LHCN-M2 (cell line): Measurements from ENCODE around the gene CYP17A1. TPM values are rescaled to one million over a fixed set of nuclear protein-coding genes. Genes with fewer than 3 reads are reported as not detected.
A peak's percentile ranks its signal among the peaks of the same experiment; 100 is the strongest.
"Not testable (repeated sequence)": the region's sequence is repeated elsewhere in the genome, so short reads cannot be mapped to it uniquely, and the experiment has no call there.

Experiments used
- DNase-seq: peaks from one replicate; pipeline ENCODE4 v3.0.0-alpha.2; 2012; ENCODE audit warnings: low read depth
- total RNA-seq: library from RNA; depleted of rRNA; stranded (reverse); fragments of >200 nt; gene quantifications from 2 replicates; pipeline ENCODE4 v1.2.3, GENCODE V29; 2014

Gene CYP17A1
- total RNA-seq, 1 experiment from 2014 or later, result not detected

DNA sequence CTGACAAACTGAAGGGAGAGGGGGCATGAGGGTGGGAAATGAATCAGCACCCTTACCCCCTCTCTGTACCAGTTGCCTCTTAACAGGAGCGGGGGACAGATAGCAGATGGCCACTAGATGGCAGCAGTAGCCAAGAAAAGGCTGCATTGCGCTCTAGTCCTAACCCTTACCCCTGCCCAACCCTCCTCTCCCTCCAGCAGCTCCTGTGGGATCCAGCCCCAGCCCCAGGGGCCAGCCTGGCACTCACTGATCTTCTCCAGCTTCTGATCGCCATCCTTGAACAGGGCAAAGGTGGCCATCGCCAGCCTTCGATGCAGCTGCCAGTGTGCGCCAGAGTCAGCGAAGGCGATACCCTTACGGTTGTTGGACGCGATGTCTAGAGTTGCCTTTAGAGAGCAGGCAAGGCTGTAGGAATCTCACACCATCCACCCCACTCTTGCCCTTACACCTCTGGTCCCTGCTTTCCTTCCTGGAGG, 2.2 kb downstream of the CYP17A1 start:
- peak; percentile 67 for DNase-seq

DNA sequence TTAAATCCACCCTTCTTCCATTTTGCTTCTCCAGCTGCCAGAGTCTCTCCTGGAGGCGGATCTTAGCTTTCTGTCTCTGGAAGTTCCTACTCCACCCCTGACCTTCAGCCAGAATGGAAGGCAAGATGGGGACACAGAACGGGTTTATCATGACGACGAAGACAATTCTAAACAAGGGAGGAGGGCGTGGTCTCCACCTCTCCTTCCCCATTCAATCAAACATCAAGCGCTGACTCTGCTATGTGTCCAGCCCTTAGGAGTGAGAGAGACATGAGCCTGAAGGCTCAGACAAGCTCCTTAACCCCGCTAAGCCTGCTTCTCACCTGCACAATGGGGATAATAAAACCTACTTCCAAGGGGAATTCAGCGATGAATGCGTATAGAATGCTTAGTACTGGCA, 3.1 kb downstream of the CYP17A1 start:
- no peak for DNase-seq

DNA sequence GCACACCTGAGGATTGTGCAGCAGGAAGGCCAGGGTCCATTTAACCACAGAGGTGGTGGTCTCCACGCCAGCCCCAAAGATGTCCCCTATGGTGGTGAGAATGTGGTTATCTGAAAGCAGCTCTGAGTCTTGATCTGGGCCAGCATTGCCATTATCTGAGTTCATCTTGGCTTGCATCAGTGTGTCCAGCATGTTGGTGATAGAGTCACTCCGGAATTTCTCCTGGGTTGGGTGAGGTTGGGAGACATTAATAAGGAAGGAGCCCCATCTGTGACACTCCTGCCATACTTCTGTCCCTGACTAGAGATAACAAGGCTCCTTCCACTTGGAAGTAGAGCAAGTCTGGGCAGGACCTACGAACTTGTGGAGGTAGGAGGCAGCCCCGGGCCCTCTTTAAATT, 4.2 kb downstream of the CYP17A1 start:
- no peak for DNase-seq

DNA sequence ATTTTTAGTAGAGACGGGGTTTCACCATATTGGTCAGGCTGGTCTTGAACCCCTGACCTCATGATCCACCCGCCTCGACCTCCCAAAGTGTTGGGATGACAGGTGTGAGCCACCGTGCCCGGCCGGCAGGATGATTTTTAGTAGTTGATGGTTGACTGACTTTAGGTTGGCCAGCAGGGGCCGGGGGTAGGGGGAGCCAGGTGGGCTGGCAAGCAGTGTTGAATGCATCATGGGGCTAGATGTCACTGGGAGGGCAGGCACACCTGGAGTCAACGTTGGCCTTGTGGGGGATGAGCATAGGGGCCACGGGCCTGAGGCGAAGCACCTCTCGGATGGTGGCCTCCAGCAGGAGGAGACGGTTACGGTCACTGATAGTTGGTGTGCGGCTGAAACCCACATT, 5.0 kb downstream of the CYP17A1 start:
- no peak for DNase-seq

DNA sequence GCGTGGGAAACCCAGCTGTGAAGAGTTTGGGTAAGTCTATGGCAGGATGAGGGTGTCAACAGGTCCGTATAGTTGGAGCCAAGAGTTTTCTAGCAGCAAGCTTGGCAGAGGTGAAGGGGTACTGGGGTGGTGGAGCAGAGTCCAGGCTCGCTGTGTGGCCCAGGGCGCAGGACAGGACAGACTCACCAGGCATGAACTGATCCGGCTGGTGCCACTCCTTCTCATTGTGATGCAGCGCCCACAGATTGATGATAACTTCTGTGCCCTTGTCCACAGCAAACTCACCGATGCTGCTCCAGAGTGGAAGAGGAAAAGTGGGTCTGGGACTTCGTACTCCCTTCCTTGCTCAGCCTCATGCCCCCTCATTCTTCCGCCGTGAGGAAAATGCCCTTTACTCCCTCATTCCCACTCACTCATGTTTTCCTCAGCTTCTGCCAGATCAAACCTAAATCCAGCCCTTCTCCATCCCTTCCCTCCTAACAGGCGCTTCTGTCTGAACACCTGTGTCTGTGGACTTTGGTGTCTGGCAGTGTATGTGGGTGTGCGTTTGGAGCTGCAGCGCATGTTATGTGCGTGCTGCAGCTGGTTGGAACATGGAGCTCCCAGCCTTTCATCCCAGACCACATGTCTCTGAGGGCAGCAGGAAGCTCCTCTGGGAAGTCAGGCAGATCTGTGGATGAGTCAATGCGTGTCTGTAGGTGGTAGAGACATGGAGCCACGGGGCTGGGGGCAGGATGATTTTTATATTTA, 5.7 kb downstream of the CYP17A1 start:
- DNase-seq, result peak; percentile 21

DNA sequence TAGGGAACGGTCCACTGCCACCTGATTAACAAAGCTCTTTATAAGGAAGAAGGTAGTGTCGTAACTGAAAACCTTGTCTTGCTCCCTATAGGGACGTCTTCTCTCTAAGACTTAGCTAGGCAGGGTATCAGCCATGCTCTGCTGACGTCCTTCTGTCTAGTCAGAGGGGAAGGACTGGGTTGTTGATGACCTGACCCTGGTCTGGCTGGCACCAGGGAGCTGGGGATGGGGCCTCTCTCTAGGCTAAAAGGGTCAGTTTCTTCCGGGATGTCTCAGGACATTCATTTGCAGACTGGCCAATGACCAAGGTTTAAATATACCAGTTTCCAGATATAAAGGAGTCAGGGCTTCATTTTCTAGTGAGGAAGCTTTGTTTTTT, 9.6 kb downstream of the CYP17A1 start:
- DNase-seq, result no peak

DNA sequence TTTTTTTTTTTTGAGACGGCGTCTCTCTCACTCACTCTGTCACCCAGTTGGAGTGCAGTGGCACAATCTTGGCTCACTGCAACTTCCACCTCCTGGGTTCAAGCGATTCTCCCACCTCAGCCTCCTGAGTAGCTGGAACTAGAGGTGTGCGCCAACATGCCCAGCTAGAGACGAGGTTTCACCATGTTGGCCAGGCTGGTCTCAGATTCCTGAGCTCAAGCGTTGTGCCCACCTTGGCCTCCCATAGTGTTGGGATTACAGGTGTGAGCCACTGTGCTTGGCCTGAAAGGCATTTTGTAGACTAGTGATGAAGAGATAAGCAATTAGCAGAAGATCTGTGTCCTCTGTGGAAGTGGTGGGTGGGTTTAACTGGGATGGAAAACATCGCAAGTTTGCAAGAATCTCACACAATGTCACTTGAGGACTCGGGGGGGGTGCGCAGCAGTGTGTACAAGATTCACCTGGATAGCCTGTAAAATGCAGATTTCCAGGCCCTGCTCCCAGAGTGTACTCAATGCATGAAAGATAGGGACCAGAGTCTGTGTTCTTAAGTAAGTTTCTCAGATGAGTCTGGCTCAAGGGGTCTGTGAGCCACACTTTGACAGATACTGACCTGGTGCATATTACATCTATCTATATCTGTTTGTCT, 10.9 kb downstream of the CYP17A1 start:
- no peak for DNase-seq

DNA sequence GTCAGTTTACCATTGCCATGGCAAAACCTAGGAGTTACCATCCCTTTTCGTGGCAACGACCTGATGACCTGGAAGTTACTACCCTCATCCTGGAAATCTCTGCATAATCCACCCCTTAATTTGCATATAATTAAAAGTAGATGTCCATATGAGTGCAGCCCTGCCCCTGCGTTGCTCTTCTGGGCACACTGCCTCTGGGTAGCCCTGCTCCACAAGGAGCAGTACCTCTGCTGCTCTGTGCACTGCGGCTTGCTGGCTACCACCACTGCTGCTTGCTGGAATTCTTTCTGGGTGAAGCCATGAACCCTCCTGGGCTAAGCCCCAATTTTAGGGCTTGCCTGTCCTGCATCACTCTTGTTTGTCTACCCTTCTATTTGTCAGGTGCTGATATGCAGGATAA, 12.5 kb downstream of the CYP17A1 start:
- DNase-seq, result no peak

DNA sequence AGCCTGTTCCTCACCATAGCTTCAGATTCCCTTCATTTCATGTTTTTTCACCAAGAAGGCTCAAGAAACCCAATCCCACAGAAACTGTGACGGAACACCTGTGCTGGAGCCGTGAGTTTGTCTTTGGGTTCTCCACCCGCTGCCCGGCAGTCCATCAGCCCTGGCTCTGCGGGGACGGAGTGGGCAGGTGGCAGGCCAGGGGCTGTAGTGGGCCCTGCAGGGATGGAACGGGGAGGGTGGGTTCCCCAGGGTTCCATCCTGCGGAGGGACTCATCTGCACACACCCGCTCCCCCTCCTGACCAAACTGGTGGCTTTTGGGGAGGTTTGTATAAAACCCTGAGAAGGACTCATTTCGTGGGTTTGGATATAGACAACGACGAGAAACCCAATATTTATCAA, 15.0 kb downstream of the CYP17A1 start:
- DNase-seq, result no peak

DNA sequence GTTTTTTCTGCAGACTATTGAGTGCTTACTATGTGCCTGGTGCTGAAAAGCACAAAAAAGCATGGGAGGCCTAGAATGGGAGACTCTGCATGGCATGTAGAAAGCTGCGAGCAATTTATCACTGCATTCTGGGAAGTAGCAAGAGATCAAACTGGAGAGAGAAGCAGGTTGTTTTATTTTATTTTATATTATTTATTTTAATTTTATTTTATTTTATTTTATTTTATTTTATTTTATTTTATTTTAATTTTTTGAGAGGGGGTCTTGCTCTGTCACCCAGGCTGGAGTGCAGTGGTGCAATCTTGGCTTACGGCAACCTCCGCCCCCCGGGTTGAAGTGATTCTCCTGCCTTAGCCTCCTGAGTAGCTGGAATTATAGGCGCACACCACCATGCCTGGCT, 17.2 kb downstream of the CYP17A1 start:
- DNase-seq, result not testable (repeated sequence)

DNA sequence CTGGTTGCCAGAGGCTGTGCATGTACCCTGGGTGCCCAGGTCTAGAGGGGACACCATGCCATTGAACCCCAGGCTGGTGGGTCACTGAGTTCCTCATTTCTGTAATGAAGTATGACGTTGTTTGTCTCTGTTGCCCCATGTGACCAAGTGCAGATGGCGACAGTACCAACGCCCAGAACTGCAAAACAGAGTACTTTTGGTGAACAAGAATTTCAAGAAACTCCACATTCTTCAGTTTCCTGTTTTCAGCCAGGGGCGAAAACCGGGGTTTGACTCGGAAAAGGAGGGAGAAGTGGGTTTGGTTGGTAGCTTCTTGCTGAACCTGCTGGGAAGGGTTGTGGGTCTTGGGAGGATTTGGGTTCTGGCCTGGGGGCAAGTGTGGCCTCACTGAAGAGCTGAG, 18.2 kb downstream of the CYP17A1 start:
- no peak for DNase-seq

DNA sequence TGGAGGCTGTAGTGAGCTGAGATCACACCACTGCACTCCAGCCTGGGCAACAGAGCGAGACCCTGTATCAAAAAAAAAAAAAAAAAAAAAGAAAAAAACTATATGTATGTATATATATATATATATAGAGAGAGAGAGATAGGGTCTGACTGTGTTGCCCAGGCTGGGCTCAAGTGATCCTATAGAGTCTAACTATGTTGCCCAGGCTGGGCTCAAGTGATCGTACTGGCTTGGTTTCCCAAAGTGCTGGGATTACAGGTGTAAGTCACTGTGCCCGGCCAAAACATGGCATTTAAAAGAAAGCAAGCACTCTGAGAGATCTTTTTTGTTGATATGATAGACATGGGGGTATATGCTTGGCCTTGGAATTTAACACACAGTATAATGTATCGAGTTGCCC, 20.0 kb downstream of the CYP17A1 start:
- no peak for DNase-seq

DNA sequence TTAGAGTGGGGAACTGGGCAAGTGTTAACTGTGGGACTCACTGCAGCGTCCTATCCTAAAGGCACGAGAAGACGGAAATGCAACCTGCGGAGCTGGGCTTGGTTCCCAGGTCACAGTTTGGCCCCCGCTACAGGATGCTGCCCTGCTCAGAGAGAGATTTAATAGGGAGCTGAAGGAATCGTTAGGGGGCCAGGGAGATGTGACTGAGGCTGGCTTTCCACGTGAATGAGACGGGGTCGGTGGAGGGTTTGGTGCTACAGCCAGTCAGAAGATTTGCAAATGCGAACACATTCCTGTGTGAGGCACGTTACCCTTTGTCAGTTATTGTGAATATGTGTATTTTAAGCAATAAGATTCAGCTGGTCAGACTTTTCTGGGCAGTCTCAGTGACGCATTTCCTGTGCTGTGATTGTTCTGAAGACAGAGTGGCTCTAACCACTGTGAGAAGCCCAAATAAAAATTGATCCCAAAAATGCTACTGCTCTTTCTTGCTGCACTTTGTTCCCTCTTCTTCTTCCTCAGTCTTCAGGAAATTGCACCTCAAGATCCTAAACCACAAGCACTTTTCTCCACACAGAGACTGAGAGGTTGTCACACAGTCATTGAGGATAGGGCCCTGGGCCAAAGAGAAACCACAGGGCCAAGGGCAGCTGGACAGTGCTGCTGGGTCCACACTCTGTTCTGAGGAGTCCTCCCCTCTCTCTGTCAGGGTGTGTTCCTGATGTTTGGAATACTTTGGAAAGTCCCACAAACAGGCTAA, 21.2 kb downstream of the CYP17A1 start:
- peak; percentile 87 for DNase-seq

DNA sequence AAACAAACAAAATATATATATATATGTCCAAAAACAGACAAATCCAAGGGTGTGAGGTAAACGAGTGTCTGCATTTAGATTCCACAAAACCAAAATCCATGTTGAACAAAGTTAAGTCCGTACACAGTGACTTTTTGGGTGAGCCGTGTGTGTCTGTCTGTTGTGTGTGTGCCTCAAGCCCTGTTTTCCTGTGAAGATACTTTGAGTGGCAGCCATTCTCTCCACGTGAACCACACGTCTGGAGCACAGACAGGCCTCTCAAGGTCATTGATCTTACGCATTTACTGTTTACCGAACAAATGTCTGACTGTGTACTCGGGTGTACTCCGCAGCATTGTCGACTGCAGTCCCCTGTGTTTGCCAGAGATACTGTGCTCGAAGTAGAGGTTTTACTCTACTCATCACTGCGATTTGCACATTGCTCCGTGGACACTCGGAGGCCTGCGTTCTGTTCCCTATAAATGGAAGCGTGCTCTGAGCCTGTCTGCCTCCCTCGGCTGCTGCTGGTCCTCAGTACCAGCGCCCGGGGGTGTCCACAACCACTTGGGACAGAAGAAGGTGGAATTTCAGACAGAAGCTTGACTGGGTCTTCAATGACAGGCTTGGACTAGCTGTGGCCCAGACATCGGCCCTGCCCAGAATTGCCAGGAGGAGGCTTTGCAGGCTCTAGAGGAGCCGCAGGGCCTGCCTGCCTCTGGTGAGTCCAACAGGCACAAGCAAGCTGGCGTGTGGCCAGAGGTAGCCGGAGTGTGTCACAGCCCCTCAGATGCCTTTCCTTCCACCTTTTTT, 22.1 kb downstream of the CYP17A1 start:
- peak; percentile 63 for DNase-seq

DNA sequence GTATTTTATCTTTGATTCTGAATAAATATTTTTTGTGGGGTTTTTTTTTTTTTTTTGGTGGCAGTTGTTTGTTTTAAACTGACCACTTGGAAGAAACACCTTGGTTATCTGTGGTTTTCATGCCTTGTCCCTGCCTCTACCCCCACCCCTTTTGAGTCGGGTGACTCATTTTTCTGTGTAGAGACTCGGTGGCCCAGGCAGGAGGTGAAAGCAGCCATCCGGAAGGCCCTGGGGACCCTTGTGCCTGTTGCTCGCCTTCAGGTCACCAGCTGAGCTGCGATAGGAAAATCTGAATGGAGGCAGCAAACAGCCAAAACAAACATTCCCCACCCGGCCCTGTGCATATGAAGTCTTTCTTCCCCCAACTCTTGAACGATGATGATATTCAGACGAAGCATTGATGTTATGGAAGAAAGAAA, 22.8 kb downstream of the CYP17A1 start:
- DNase-seq, result peak; percentile 32

DNA sequence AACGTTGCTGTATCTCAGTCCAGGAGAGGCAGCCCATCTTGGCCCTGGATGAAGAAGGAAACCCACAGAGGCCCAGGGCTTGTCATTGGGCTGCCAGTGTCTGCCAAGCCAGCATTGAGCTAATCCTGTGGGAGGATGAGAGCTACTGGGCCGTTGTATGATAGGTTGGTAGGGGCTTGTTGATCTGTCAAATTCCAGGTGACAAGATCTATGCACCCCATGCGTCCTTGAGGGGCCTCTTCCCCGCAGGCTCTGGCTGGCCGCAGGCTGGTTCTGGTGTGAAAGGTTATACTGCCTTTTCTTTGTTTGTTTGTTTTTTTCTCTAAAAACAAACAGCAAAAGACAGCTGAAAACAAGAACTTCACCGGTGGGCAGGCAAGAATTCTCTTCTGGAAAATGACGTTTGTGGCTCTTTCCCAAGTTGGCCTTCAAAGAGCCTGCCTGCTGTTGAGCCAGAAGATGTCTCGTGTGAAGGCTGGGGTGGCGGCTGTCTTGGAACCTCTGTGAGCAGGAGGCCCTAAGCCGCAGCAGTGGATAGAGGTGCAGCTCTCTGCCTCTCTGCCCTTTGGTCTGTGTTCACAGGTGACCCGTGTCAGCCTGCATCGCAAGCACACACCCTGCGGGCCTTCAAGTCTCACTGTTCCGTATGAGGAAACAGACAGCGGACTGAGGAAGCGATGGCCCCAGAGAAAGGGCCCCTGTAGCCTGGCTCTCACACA, 23.3 kb downstream of the CYP17A1 start:
- no peak for DNase-seq

DNA sequence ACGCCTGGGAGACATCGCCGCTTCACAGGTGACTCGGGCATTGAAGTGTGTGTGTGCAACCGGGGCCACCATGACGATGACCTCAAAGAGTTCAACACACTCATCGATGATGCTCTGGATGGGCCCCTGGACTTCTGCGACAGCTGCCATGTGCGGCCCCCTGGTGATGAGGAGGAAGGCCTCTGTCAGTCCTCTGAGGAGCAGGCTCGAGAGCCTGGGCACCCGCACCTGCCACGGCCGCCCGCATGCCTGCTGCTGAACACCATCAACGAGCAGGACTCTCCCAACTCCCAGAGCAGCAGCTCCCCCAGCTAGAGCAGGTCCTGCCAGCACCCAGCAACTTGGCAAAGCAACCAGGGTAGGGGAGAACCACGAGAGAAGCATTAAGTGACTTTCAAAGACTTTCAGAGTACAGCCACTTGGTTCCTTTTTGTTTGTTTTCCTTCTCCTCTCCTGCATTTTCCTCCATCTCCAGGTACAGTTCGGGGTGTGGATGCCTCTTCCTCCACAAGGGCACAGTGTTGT, 24.1 kb downstream of the CYP17A1 start:
- DNase-seq, result no peak

DNA sequence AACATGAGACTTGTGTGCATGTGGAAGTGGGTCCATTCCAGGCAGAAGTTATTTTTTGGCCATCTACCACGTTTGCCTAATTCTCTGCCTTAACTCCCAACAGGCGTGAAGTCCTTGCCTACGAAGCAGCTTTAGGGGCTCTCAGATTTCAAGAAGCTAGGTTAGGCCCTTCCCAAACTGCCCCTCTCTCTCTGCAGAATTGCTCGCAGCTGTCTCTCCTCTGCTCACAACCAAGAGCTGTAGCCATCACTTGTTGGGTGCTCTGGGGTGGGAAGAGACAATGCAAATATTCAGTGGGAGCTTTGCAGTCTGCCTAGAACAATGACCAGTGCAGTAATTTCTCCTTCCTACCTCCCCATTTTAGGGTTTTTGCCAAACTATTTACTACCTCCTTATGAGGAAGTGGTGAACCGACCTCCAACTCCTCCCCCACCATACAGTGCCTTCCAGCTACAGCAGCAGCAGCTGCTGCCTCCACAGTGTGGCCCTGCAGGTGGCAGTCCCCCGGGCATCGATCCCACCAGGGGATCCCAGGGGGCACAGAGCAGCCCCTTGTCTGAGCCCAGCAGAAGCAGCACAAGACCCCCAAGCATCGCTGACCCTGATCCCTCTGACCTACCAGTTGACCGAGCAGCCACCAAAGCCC, 24.9 kb downstream of the CYP17A1 start:
- DNase-seq, result no peak

DNA sequence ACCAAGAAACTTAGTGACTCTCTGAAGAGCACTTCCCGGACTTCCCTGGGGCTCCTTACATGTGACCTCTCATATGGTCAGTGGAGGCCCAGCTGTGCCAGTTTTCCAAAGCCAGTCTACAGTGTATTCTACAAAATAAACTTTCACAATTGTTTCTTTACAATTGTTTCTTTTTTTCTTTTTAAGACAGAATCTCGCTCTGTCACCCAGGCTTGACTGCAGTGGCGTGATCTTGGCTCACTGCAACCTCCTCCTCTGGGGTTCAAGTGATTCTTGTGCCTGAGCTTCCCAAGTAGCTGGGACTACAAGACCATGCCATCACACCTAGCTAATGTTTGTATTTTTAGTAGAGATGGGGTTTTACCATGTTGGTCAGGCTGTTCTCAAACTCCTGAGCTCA, 25.9 kb downstream of the CYP17A1 start:
- DNase-seq, result no peak

DNA sequence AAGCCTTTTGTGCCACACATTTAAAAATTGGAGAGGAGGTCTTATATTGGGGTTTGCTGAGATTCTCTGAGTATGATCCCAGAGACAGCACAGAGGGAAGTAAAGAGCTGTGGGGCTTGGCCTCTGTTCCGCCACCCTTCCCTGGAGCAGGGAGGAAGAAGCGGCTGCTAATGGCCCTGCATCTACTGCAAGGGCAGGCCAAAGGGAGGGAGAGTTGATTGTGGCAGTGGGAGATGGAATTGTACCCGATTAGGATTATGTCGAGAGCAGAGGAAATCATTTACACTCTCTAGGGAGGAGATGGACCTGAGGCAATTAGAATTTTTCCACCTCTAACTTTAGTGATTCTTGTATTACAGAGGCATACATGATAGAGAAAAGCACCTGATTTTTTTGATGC, 28.8 kb downstream of the CYP17A1 start:
- DNase-seq, result no peak
